K562 (cell line): ENCODE data around the gene CRYBG1. TPM values are rescaled to one million over a fixed set of nuclear protein-coding genes. Genes with fewer than 3 reads are reported as not detected.

ENCODE experiments used
- ATAC-seq: fragments of 200-7000 bp; cut with Tn5 transposase; 3 replicates; pipeline ENCODE4 v1.9.1; 2020; ENCODE audit warnings: moderate library complexity
- BruUV-seq: library from RNA; stranded (reverse); fragments of 400-500 nt; replicated peaks from 2 replicates; lab custom pipeline; 2021; lab: Mats Ljungman, UMichigan
- CTCF ChIA-PET: fragments of 300-600 bp; formaldehyde crosslinking; extraction: SDS; loops from one replicate; lab custom pipeline; 2021; ENCODE audit warnings: low intra/inter-chr PET ratio; lab: Yijun Ruan, JAX
- POLR2A ChIA-PET: fragments of 300-600, 350-650 bp; sonication (Branson Sonifier 250); formaldehyde crosslinking; extraction: SDS; loops from one replicate; lab custom pipeline; 2021; ENCODE audit warnings: antibody characterized with exemption, inconsistent platforms; lab: Yijun Ruan, JAX
- DNase-seq, 4 experiments: peaks; one replicate each; pipeline versions ENCODE4 v3.0.0 to v3.0.0-alpha.2; 2011 to 2018; ENCODE audit warnings: low spot score in 3 of 4, mixed read lengths in 3 of 4; ENCODE audit errors: extremely low read depth in 1 of 4
- FAIRE-seq: peaks from 2 replicates; lab custom pipeline; 2011; peaks lifted over from hg19 to GRCh38; lab: Jason Lieb, UNC
- H2AFZ ChIP-seq: 2 replicates; pipeline ENCODE4 v1.6.0; 2011; ENCODE audit warnings: low read depth, low read length, control low read depth, inconsistent platforms
- H3K27ac ChIP-seq: fragments of 200-600 bp; 3 replicates; pipeline ENCODE4 v1.8.0; 2011; ENCODE audit warnings: low read depth, mild to moderate bottlenecking, control low read depth, inconsistent platforms, low read length, moderate library complexity, mixed read lengths; ENCODE audit errors: extremely low read depth
- H3K27me3 ChIP-seq, 2 experiments: fragments of 300-600 bp in 1 of 2; 2 replicates in 1 of 2; 3 replicates in 1 of 2; pipeline versions ENCODE4 v1.6.0 to v1.8.0; 2011; ENCODE audit warnings: inconsistent platforms in 2 of 2, low read length in 2 of 2, mild to moderate bottlenecking in 1 of 2, mixed read lengths in 1 of 2, moderate library complexity in 1 of 2; ENCODE audit not compliant: control insufficient read depth in 2 of 2, insufficient read depth in 2 of 2
- H3K36me3 ChIP-seq: fragments of 300-600 bp; 3 replicates; pipeline ENCODE4 v1.8.0; 2011; ENCODE audit warnings: mild to moderate bottlenecking, low read length, inconsistent platforms; ENCODE audit not compliant: control insufficient read depth, insufficient read depth
- H3K4me1 ChIP-seq, 2 experiments: fragments of 200-600 bp in 1 of 2; replicated peaks in 1 of 2; 2 replicates in 1 of 2; 3 replicates in 1 of 2; pipeline versions ENCODE4 v1.5.1 to v1.8.0; 2011; ENCODE audit warnings: inconsistent platforms in 2 of 2, low read length in 2 of 2, mild to moderate bottlenecking in 1 of 2, mixed read lengths in 1 of 2, moderate library complexity in 1 of 2; ENCODE audit not compliant: control insufficient read depth in 2 of 2, insufficient read depth in 2 of 2
- H3K4me2 ChIP-seq: 2 replicates; pipeline ENCODE4 v1.6.1; 2011; ENCODE audit warnings: low read length, control low read depth, inconsistent platforms, mixed read lengths; ENCODE audit not compliant: insufficient read depth
- H3K4me3 ChIP-seq: fragments of 200-600 bp; sonication (generic), shearing (Covaris generic); 2 replicates; pipeline ENCODE4 v1.5.1; 2016; ENCODE audit warnings: control low read depth, inconsistent platforms
- H3K79me2 ChIP-seq: fragments of 200-600 bp; 3 replicates; pipeline ENCODE4 v1.8.0; 2011; ENCODE audit warnings: low read length, inconsistent platforms; ENCODE audit not compliant: control insufficient read depth, insufficient read depth
- H3K9ac ChIP-seq, 2 experiments: 2 replicates each; pipeline versions ENCODE4 v1.6.0 to v1.6.1; 2011; ENCODE audit warnings: low read depth in 2 of 2, low read length in 2 of 2, control low read depth in 1 of 2, inconsistent platforms in 1 of 2, mild to moderate bottlenecking in 1 of 2, mixed read lengths in 1 of 2; ENCODE audit not compliant: insufficient read depth in 1 of 2
- H3K9me1 ChIP-seq: one replicate; pipeline ENCODE4 v1.6.0; 2011; ENCODE audit warnings: inconsistent platforms, mild to moderate bottlenecking, low read length, moderate library complexity; ENCODE audit not compliant: control insufficient read depth, insufficient read depth
- H3K9me3 ChIP-seq: replicated peaks from 2 replicates; pipeline ENCODE4 v1.5.1; 2011; ENCODE audit warnings: low read depth, low read length, inconsistent platforms; ENCODE audit not compliant: control insufficient read depth, insufficient read depth
- H4K20me1 ChIP-seq: replicated peaks from 2 replicates; pipeline ENCODE4 v1.6.1; 2011; ENCODE audit warnings: low read length, inconsistent platforms, mixed read lengths; ENCODE audit not compliant: control insufficient read depth, insufficient read depth
- CBFA2T2 ChIP-seq: fragments of 450-650 bp; conservative IDR thresholded peaks from 2 replicates; pipeline ENCODE4 v1.6.1; 2017; ENCODE audit warnings: mild to moderate bottlenecking
- DDX20 ChIP-seq: fragments of 450-650 bp; IDR thresholded peaks from 2 replicates; pipeline ENCODE4 v1.6.1; 2016; ENCODE audit warnings: missing genetic modification characterization, low read depth, mild to moderate bottlenecking, missing compliant biosample characterization, moderate library complexity
- GATAD2A ChIP-seq: fragments of 450-650 bp; IDR thresholded peaks from 2 replicates; pipeline ENCODE4 v1.6.1; 2017
- GMEB1 ChIP-seq: fragments of 250-450 bp; sonication (Bioruptor Pico); IDR thresholded peaks from 2 replicates; pipeline ENCODE4 v1.4.0; 2020; ENCODE audit warnings: mild to moderate bottlenecking
- HNRNPLL ChIP-seq: fragments of 200-400 bp; formaldehyde crosslinking; IDR thresholded peaks from 2 replicates; pipeline ENCODE4 v1.6.1; 2017; ENCODE audit warnings: low read length, low read depth, mild to moderate bottlenecking; ENCODE audit not compliant: poor library complexity, severe bottlenecking
- MYNN ChIP-seq, 2 experiments: sonication (generic); formaldehyde crosslinking in 1 of 2; IDR thresholded peaks; 2 replicates each; pipeline versions ENCODE4 v1.5.0 to v1.6.1; 2016 to 2020; ENCODE audit warnings: antibody characterized with exemption in 1 of 2, missing genetic modification reagents in 1 of 2
- U2AF1 ChIP-seq: fragments of 200-400 bp; formaldehyde crosslinking; optimal IDR thresholded peaks from 2 replicates; pipeline ENCODE3; 2017; ENCODE audit warnings: mild to moderate bottlenecking, low read depth, low read length, moderate library complexity
- ZNF436 ChIP-seq: fragments of 250-450, 450-650 bp; sonication (Bioruptor Pico); formaldehyde crosslinking; IDR thresholded peaks from 2 replicates; pipeline ENCODE4 v1.7.0; 2020; ENCODE audit warnings: mild to moderate bottlenecking
- ZNF655 ChIP-seq: fragments of 250-450 bp; sonication (Bioruptor Pico); IDR thresholded peaks from 2 replicates; pipeline ENCODE4 v1.5.0; 2021
- WGBS: fragments of 100-300 bp; shearing (Covaris generic); methylation state at CpG from one replicate; pipeline ENCODE4 v1.1.6; 2016; ENCODE audit warnings: low coverage, mixed read lengths; ENCODE audit not compliant: insufficient coverage; ENCODE audit errors: missing lambda C conversion rate; 5-methylcytosine and 5-hydroxymethylcytosine counted together
- in situ Hi-C: fragments of 300-500 bp; cut with MboI; formaldehyde crosslinking; loops from 4 replicates; pipeline ENCODE4 v1.15.0; 2018; ENCODE audit warnings: inconsistent platforms, mixed read lengths
- intact Hi-C: fragments of 100-400 bp; cut with micrococcal nuclease; formaldehyde crosslinking; loops from 2 replicates; pipeline ENCODE4 v1.14.2; 2022
- polyA plus RNA-seq, 8 experiments: library from polyadenylated mRNA; depleted of rRNA in 4 of 8; stranded (reverse) in 5 of 8; unstranded in 3 of 8; fragments of >200 nt; fragmentation: Nextera tagmentation in 2 of 8; fragmentation: Illumina TruSeq in 1 of 8; extraction: Ambion mirVana in 2 of 8; extraction: Trizol in 1 of 8; gene quantifications; 2 replicates each; pipeline versions ENCODE4 v1.2.1 to v1.2.3, GENCODE V29; 2011 to 2014; ENCODE audit warnings: inconsistent platforms in 1 of 8, missing spikeins in 1 of 8
- total RNA-seq, 7 experiments: library from RNA; depleted of rRNA in 6 of 7; stranded (reverse); fragments of >200 nt in 6 of 7; fragmentation: Illumina TruSeq in 2 of 7; extraction: Trizol in 2 of 7; gene quantifications; 2 replicates each; pipeline versions ENCODE4 v1.2.1 to v1.2.3, GENCODE V29; 2011 to 2021; ENCODE audit warnings: low replicate concordance in 1 of 7

The CRYBG1 gene
- total and polyA plus RNA-seq, 9 of the 15 experiments (the other 6 are each of a cell fraction or from before 2014, with no cell fraction given) = 0.07 to 0.47 (median 0.11) TPM

- Histone ChIP-seq H3K9me1 (no peaks in the 10 kb centered on the region), H3K4me1 (peaks cover 26 to 27% of the 10 kb centered on the region in 2 experiments), H3K27ac (no peak overlapping the region), H3K79me2 (no peaks in the 10 kb centered on the region), H3K27me3 (peaks cover 10 to 15% of the 10 kb centered on the region in 2 experiments; a peak in 3 of 5 replicates), H3K4me2 (no peak overlapping the region), H3K4me3 (no peak overlapping the region), H3K9ac (no peak overlapping the region), H3K9me3 (no peaks in the 10 kb centered on the region), H4K20me1 (peaks cover 17% of the 10 kb centered on the region), H2AFZ (no peak overlapping the region), H3K36me3 (no peaks in the 10 kb centered on the region)
- intact Hi-C loops (no loop called here), in situ Hi-C loops (no loop called here)
- 1% methylated on average over 4 of the region's 4 CpGs for WGBS
- BruUV-seq = no TSS peak
- CTCF ChIA-PET = no interaction called here
- TF ChIP-seq GMEB1 (CRISPR knock-in tag) (no peak), MYNN (IDR thresholded peaks at IDR 0.05) (no peak), MYNN (CRISPR knock-in tag; IDR thresholded peaks at IDR 0.05) (no peak), CBFA2T2 (no peak), ZNF655 (no peak), GATAD2A (no peak), DDX20 (tag) (no peak), U2AF1 (no peak), ZNF436 (CRISPR knock-in tag) (no peak), HNRNPLL (no peak)
- POLR2A ChIA-PET = no interaction called here
- DNase-seq (no peak), FAIRE-seq (no peak), ATAC-seq (no peak)
Measured at GRCh38 chr6:106516616-106517015, 156.1 kb downstream of the CRYBG1 start.
